CD4-positive, alpha-beta T cell treated with Interleukin-21 for 1 hour (primary cell): Measurements from ENCODE around the gene TBC1D19.

Source experiments
- DNase-seq: peaks from one replicate; pipeline ENCODE4 v3.0.0-alpha.2; 2020

The TBC1D19 gene

GRCh38 chr4:26741491-26741871 is 157.6 kb downstream of the TBC1D19 start:
- DNase-seq = no peak

GRCh38 chr4:26746802-26747213 is 162.9 kb downstream of the TBC1D19 start:
- no peak for DNase-seq

- no peak for DNase-seq
Observed at GRCh38 chr4:26748811-26749210, 164.9 kb downstream of the TBC1D19 start.

- no peak for DNase-seq
Observed at GRCh38 chr4:26749867-26750266, 166.0 kb downstream of the TBC1D19 start.

GRCh38 chr4:26751004-26751403 is 167.1 kb downstream of the TBC1D19 start:
- no peak for DNase-seq

- DNase-seq = no peak
Observed at GRCh38 chr4:26751838-26752237, 168.0 kb downstream of the TBC1D19 start.

- DNase-seq = no peak
Observed at GRCh38 chr4:26753187-26753586, 169.3 kb downstream of the TBC1D19 start.

- no peak for DNase-seq
Observed at GRCh38 chr4:26753617-26754016, 169.7 kb downstream of the TBC1D19 start.

- no peak for DNase-seq
Observed at GRCh38 chr4:26757751-26758150, 173.9 kb downstream of the TBC1D19 start.

- DNase-seq = no peak
Observed at GRCh38 chr4:26758899-26759298, 175.0 kb downstream of the TBC1D19 start.

GRCh38 chr4:26762650-26763049 is 178.8 kb downstream of the TBC1D19 start:
- DNase-seq = no peak

- no peak for DNase-seq
Observed at GRCh38 chr4:26763063-26763462, 179.2 kb downstream of the TBC1D19 start.

GRCh38 chr4:26763648-26764047 is 179.8 kb downstream of the TBC1D19 start:
- DNase-seq = no peak

GRCh38 chr4:26764231-26764630 is 180.3 kb downstream of the TBC1D19 start:
- DNase-seq = no peak

- DNase-seq = no peak
Observed at GRCh38 chr4:26765515-26765914, 181.6 kb downstream of the TBC1D19 start.

- DNase-seq = no peak
Observed at GRCh38 chr4:26766141-26766540, 182.3 kb downstream of the TBC1D19 start.

GRCh38 chr4:26772096-26772873 is 188.4 kb downstream of the TBC1D19 start:
- no peak for DNase-seq

- no peak for DNase-seq
Observed at GRCh38 chr4:26779224-26779623, 195.3 kb downstream of the TBC1D19 start.

GRCh38 chr4:26779674-26780073 is 195.8 kb downstream of the TBC1D19 start:
- DNase-seq = no peak

GRCh38 chr4:26780539-26780938 is 196.7 kb downstream of the TBC1D19 start:
- no peak for DNase-seq

- no peak for DNase-seq
Observed at GRCh38 chr4:26782168-26782829, 198.4 kb downstream of the TBC1D19 start.

- DNase-seq = no peak
Observed at GRCh38 chr4:26782830-26783202, 198.9 kb downstream of the TBC1D19 start.

- no peak for DNase-seq
Observed at GRCh38 chr4:26784207-26784865, 200.5 kb downstream of the TBC1D19 start.

- no peak for DNase-seq
Observed at GRCh38 chr4:26785312-26785711, 201.4 kb downstream of the TBC1D19 start.
